Measurements from ENCODE around the gene GLI3.

DNA sequence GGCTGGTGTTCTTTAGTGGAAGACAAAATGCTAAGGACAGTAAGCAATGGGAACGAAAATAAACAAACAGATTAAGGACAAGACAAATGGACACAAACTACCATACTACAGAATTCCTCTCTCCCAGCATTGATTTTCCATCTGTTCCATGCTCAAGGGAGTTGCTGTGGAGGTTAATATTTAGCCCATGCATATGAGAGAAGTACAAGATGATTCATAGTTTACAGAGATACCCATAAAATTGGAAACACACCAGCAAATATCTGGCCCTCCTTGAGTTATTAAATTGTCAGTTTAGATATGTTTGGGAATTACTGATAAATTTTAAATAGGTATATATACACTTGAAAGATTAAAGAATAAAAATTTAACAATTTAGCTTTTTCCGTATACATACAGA, 69.8 kb downstream of the GLI3 start:
- TF ChIP-seq POLR2A (IDR thresholded peaks at IDR 0.05), result no peak
- TF ChIP-seq, protein P1, sequence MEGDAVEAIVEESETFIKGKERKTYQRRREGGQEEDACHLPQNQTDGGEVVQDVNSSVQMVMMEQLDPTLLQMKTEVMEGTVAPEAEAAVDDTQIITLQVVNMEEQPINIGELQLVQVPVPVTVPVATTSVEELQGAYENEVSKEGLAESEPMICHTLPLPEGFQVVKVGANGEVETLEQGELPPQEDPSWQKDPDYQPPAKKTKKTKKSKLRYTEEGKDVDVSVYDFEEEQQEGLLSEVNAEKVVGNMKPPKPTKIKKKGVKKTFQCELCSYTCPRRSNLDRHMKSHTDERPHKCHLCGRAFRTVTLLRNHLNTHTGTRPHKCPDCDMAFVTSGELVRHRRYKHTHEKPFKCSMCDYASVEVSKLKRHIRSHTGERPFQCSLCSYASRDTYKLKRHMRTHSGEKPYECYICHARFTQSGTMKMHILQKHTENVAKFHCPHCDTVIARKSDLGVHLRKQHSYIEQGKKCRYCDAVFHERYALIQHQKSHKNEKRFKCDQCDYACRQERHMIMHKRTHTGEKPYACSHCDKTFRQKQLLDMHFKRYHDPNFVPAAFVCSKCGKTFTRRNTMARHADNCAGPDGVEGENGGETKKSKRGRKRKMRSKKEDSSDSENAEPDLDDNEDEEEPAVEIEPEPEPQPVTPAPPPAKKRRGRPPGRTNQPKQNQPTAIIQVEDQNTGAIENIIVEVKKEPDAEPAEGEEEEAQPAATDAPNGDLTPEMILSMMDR (IDR thresholded peaks at IDR 0.05), result no peak
